Measurements from ENCODE around the gene TADA2A.

The TADA2A gene

DNA sequence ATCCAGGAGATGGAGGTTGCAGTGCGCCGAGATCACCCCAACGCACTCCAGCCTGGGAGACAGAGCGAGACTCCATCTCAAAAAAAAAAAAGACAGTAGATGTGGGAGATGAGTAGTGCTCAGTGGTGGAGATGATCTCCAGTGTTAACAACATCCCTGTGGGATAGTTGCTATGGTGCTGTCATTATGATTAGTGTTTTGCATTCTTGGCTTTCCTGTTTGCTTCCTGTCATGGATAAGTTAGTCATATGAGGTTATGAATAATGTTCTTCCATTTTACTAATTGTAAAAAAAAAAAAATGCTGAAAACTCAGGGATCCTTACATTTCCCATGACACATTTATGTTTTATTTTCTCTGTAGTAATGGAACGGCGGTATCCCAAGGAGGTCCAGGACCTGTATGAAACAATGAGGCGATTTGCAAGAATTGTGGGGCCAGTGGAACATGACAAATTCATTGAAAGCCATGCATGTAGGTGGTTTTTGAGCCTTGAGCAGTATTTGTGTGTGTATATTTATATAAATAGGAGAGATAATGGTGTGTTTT, 58.5 kb downstream of the TADA2A start:
- TF ChIP-seq, protein P1, sequence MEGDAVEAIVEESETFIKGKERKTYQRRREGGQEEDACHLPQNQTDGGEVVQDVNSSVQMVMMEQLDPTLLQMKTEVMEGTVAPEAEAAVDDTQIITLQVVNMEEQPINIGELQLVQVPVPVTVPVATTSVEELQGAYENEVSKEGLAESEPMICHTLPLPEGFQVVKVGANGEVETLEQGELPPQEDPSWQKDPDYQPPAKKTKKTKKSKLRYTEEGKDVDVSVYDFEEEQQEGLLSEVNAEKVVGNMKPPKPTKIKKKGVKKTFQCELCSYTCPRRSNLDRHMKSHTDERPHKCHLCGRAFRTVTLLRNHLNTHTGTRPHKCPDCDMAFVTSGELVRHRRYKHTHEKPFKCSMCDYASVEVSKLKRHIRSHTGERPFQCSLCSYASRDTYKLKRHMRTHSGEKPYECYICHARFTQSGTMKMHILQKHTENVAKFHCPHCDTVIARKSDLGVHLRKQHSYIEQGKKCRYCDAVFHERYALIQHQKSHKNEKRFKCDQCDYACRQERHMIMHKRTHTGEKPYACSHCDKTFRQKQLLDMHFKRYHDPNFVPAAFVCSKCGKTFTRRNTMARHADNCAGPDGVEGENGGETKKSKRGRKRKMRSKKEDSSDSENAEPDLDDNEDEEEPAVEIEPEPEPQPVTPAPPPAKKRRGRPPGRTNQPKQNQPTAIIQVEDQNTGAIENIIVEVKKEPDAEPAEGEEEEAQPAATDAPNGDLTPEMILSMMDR (IDR thresholded peaks at IDR 0.05): no peak
- Histone ChIP-seq H3K4me3 (no peak overlapping the region), H3K27ac (no peak overlapping the region)
- no peak for DNase-seq (ENCODE audit: low spot score)

DNA sequence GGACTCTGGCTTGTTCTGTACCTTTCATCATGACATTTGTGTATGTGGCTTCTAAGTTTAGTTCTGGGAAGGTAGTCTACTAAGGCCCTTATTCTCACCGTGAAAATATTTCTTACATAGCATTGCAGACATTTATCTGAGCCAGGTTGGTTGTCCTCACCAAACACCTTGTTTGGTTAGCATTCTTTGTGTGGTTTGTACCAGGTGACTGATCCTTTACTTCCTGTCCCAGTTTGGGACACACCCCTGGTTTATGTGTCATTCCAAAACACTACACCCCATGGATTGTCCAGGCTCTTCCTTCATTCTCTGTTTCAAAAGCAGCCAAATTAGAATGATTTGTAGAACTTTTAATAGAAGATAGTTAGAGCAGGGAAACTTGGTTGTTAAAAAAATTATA, 59.8 kb downstream of the TADA2A start:
- no peak overlapping the region for H3K27ac ChIP-seq

DNA sequence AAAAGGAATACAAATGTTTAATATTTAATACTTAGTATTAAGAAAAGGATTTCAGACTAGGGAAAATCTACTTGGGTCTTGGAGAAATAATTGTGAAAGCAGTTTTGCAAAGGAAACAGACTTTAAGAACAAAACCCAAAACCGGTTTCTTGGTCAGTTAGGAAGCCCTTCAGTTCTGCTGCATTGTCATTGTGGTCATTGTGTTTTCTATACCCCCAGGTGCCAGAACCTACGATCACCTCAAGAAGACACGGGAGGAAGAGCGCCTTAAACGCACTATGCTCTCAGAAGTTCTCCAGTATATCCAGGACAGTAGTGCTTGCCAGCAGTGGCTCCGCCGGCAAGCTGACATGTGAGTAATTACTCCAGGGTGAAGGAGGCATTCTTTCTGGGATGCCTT, 63.5 kb downstream of the TADA2A start:
- no peak for DNase-seq (ENCODE audit: low spot score)
- H3K27ac ChIP-seq: no peak overlapping the region
- TF ChIP-seq, protein P1 (IDR thresholded peaks at IDR 0.05): no peak
- no peak overlapping the region for H3K4me3 ChIP-seq

More for the DNA sequence above, 59.8 kb downstream of the TADA2A start:
- TF ChIP-seq, protein P1 (IDR thresholded peaks at IDR 0.05): no peak
- no peak overlapping the region for H3K4me3 ChIP-seq
- DNase-seq (ENCODE audit: low spot score): no peak

DNA sequence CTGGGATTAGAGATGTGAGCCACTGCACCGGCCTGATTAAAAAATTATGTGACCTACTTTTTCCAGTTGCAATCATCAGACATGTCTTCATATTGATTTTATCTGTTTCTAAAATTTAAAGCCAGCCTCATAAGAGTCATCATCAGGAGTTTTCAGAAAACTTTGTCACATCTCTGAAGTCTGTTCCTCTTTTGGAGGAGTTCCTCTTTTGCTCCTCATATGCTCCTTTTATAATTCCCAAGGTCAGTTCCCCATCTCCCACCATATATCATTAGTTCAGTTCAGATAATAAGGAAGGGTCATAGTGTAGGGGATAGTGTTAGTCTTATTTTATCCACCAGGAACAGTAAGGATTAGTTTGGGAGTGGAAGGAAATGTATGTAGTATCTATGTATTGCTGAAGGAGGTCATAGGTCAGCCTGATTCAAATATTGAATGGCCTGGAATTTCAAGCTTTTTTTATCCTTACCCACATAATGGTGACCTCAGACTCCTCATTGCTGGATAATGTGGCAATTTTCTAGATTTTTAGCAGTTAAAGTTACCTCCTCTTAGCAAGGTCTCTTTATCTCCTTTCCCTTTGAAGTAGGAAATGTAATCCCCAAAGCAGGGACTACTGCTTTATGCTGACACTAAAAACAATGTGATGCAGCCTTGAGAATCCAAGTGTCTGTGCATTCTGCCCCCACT, 69.2 kb downstream of the TADA2A start:
- TF ChIP-seq, protein P1 (IDR thresholded peaks at IDR 0.05): no peak
- Histone ChIP-seq H3K27ac (no peak overlapping the region), H3K4me3 (no peak overlapping the region)
- DNase-seq (ENCODE audit: low spot score): no peak

DNA sequence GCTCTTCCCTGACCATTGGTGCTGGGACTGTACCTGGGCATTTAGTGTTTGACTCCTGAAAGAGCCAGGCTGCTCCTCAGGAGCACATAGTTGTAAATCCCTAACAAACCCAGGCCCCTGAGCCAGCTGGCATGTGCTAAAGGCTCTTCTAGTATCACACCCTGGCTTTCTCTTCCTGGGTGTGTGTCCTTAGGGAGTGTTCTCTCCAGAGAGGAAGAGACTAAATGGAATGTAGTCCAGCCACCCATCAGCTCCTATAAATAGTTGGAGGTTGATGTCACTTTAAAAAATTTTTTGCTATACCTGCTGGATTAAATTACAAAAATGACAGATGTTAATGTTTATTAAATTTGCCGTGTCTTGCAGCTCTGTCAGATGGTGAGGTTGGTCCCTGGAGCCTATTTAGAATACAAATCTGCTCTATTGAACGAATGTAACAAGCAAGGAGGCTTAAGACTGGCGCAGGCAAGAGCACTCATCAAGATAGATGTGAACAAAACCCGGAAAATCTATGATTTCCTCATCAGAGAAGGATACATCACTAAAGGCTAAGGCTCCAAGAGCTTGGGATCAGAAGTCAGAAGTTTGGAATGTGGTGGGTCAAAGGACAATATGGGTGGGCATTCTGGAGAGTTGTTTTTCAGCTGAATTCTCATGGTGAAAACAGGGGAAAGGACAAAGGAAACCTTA, 69.9 kb downstream of the TADA2A start:
- no peak overlapping the region for H3K27ac ChIP-seq
- TF ChIP-seq, protein P1 (IDR thresholded peaks at IDR 0.05): no peak
- DNase-seq (ENCODE audit: low spot score): no peak
- H3K4me3 ChIP-seq: no peak overlapping the region

DNA sequence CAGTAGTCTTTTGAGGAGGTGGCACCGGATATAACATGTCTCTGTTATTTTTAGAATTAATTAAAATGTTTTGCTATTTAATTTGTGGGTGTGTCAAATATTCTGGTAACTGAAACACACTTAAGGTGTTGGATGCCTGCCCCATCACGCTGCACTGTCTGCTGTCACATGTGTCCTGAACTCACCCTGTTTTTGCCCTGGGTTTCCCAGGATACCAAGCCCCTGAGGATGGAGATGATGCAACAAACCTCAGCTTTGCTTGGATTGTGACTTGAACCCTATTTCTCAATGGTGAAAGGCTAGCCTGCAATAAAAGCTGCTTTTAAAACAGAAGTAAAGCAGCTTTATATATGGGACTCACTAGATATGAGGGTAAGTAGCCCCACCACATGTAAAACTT, 71.5 kb downstream of the TADA2A start:
- TF ChIP-seq, protein P1 (IDR thresholded peaks at IDR 0.05): no peak
- no peak overlapping the region for H3K27ac ChIP-seq
- no peak overlapping the region for H3K4me3 ChIP-seq
- no peak for DNase-seq (ENCODE audit: low spot score)

Data from coronary artery (tissue), 2 donors.